Brain microvascular endothelial cell (primary cell): ENCODE data around the gene SERPINB4.
A peak's percentile ranks its signal among the peaks of the same experiment; 100 is the strongest.
"Not testable (repeated sequence)": the region's sequence is repeated elsewhere in the genome, so short reads cannot be mapped to it uniquely, and the experiment has no call there.

ENCODE experiments used
- DNase-seq: peaks from one replicate; pipeline ENCODE4 v3.0.0-alpha.2; 2020
- H3K27ac ChIP-seq: fragments of 250-450 bp; sonication (Bioruptor Pico); 2 replicates; pipeline ENCODE4 v1.5.1; 2020; ENCODE audit warnings: mild to moderate bottlenecking, moderate library complexity
- H3K27me3 ChIP-seq: fragments of 250-450 bp; sonication (Bioruptor Pico); replicated peaks from 2 replicates; pipeline ENCODE4 v1.5.1; 2020; ENCODE audit warnings: mild to moderate bottlenecking
- H3K36me3 ChIP-seq: fragments of 250-450 bp; sonication (Bioruptor Pico); replicated peaks from 2 replicates; pipeline ENCODE4 v1.5.1; 2020; ENCODE audit warnings: mild to moderate bottlenecking
- H3K4me3 ChIP-seq: 2 replicates; pipeline ENCODE4 v1.5.1; 2011; ENCODE audit warnings: low read depth, mild to moderate bottlenecking, control low read depth, low read length, moderate library complexity
- in situ Hi-C: cut with HindIII; loops from 2 replicates; pipeline ENCODE4 v1.10.0; 2017; ENCODE audit warnings: low sequenced_read_pairs, low pct_ligation_motif_present
- TF ChIP-seq, protein P1 (sequence below): IDR thresholded peaks from 2 replicates; pipeline ENCODE4 v1.5.1; 2011; ENCODE audit warnings: low read depth, mild to moderate bottlenecking, moderate library complexity, low read length, control low read depth, inconsistent platforms; ENCODE audit errors: missing control alignments

Gene SERPINB4

DNA sequence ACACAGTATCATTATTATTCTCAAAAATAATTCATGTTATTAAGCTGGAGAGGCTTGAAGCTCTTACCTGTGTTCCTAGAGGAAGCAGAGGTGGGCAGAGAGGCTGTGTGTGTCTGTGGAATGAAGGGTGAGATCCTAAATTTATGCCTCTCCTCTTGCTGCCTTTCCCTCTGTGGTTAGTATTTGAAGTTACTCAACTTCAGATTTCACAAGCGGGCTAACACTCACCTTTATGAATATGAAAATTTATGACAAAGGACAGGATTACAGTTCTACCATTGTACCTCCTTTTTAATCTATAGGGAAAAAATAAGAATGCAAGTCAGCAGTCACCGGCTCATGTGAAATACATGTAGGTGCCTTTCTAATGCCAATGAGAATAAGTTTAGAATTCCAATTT lies at the start of gene SERPINB4:
SERPINB4 (minus strand) TSS at position 115 of the 400 bp plus-strand sequence. CDS start 679 bp downstream, outside the sequence.
- H3K4me3 ChIP-seq, H3K27ac ChIP-seq, DNase-seq, H3K27me3 ChIP-seq, H3K36me3 ChIP-seq, in situ Hi-C loops: not testable (repeated sequence)

DNA sequence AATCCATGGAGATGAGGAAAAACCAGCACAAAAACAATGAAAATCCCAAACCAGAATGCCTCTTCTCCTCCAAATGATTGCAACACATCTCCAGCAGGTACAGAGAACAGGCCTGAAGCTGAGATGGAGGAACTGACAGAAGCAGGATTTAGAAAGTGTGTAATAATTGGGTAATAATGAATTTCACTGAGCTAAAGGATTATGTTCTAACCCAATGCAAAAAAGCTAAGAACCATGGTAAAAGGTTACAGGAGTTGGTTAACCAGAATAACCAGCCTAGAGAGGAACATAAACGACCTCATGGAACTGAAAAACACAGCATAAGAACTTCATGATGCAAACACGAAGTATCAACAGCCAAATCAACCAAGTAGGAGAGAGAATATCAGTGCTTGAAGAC lies 45.0 kb upstream of the SERPINB4 start:
- H3K4me3 ChIP-seq = no peak overlapping the region
- in situ Hi-C loops = no loop called here
- no peak overlapping the region for H3K27ac ChIP-seq
- TF ChIP-seq, protein P1, sequence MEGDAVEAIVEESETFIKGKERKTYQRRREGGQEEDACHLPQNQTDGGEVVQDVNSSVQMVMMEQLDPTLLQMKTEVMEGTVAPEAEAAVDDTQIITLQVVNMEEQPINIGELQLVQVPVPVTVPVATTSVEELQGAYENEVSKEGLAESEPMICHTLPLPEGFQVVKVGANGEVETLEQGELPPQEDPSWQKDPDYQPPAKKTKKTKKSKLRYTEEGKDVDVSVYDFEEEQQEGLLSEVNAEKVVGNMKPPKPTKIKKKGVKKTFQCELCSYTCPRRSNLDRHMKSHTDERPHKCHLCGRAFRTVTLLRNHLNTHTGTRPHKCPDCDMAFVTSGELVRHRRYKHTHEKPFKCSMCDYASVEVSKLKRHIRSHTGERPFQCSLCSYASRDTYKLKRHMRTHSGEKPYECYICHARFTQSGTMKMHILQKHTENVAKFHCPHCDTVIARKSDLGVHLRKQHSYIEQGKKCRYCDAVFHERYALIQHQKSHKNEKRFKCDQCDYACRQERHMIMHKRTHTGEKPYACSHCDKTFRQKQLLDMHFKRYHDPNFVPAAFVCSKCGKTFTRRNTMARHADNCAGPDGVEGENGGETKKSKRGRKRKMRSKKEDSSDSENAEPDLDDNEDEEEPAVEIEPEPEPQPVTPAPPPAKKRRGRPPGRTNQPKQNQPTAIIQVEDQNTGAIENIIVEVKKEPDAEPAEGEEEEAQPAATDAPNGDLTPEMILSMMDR = no peak
- DNase-seq = no peak
- H3K36me3 ChIP-seq = no peaks in the 10 kb centered on the region
- H3K27me3 ChIP-seq = no peaks in the 10 kb centered on the region

DNA sequence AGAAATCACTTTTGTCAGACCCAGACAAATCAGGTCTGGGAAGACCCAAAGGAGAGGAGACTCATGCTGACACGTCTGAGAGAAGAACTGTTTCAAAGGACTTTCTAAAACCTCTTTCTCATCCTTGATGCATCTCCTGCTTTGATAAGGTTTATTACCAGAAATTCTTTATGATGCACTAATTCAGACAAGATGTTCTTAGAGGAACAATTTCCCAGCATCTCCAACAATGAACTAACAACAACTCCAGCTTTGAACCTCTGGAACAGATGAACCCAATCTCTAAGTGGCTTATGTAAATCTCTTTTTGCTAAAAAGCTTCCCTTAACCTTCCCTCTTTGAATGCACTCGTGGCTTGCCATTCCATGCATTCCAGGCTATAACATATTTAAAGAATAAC lies 42.8 kb upstream of the SERPINB4 start:
- TF ChIP-seq, protein P1 = no peak
- no peak for DNase-seq
- no peaks in the 10 kb centered on the region for H3K36me3 ChIP-seq
- no peak overlapping the region for H3K27ac ChIP-seq
- no peak overlapping the region for H3K4me3 ChIP-seq
- in situ Hi-C loops = no loop called here
- H3K27me3 ChIP-seq = no peaks in the 10 kb centered on the region

DNA sequence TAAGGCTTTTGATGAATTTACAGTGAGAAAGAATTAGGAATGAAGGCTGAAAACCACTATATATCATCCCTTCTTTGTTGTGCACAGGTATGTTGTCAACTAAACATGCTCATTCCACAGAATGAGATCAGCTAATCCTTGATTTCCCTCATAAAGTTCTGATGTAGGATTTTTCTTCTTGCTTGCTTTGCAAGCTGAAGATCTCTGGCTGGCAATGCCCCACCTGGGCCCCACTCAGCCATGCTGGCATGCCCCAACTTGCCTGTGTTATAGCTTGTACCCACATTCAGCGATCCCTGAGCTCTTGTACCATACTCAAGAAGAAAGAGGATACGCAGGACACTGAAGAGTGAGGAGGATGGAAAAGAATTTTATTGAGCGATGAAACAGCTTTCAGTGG lies 40.7 kb upstream of the SERPINB4 start:
- TF ChIP-seq, protein P1 = no peak
- Histone ChIP-seq H3K27me3 (no peaks in the 10 kb centered on the region), H3K4me3 (no peak overlapping the region), H3K36me3 (no peaks in the 10 kb centered on the region), H3K27ac (no peak overlapping the region)
- in situ Hi-C loops = no loop called here
- no peak for DNase-seq

DNA sequence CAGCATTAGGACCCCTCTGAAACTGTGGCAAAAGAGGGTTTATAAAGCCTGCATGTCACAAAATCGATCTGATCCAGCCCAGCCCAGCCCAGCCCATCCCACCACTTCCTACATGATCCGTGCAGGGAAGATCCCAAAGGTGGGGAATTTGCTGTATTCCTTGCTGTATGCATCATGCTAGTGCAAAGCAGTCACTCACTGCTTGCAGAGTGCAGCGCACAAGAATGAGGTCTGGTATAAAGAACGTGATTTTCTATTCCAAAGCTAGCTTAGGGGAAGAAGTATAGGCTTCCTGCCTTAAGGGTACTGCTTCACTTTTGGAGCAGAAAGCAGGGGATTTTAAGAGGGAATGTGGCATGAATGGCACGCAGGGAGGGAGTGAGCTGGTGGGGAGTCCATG lies 39.8 kb upstream of the SERPINB4 start:
- Histone ChIP-seq H3K27ac (peak overlapping the region; percentile 90), H3K4me3 (no peak overlapping the region), H3K27me3 (no peaks in the 10 kb centered on the region), H3K36me3 (no peaks in the 10 kb centered on the region)
- TF ChIP-seq, protein P1 = no peak
- in situ Hi-C loops = no loop called here
- DNase-seq = no peak

DNA sequence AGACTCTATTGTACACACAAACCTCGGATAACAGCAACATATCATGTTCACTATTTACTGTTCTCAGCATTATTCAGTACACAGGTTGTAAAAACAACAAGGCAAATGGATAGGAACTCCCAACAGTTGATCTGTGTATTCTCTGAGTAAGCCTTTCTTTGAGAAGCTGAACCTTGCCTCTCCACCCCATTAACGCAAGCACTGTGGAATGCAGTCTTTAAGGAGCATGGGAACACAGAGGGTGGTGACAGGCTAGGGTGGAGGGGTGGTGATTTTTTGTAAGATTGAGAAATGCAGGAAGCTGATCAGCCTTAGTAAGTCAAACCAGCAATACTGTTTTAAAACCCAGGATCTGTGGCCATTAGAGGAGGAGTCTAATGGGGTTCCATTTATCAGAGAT lies 39.1 kb upstream of the SERPINB4 start:
- peak overlapping the region; percentile 90 for H3K27ac ChIP-seq
- in situ Hi-C loops = no loop called here
- H3K4me3 ChIP-seq = no peak overlapping the region
- H3K27me3 ChIP-seq = no peaks in the 10 kb centered on the region
- TF ChIP-seq, protein P1 = no peak
- H3K36me3 ChIP-seq = no peaks in the 10 kb centered on the region
- DNase-seq = peak; percentile 96
